ENCODE data around the gene ABLIM3. TPM values are rescaled to one million over a fixed set of nuclear protein-coding genes. Genes with fewer than 3 reads are reported as not detected.

ABLIM3 gene
- total RNA-seq, 4 donors from 2014 or later: 10.5 to 30.4 (median 22.3) TPM

DNA sequence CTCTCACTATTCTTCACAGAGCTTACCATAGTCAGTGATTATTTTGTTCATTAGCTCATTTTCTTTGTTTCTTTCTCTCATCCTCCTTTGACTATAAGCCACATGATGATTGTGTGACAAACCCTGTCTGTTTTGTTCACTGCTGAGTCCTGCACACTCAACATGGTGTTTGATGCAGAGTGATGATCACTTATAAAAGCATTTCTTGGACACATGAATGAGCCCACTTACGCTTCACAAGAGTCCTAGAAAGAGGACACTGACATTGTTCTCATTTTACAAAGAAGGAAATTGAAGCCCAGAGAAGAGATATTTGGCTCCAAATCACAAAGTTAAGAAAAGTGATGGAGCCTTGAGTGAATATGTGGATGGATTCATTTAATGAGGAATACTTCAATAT lies 13.4 kb downstream of the ABLIM3 start:
- Histone ChIP-seq H3K4me1 (peaks cover 5 to 26% of the 10 kb centered on the region in 2 donors), H3K27ac (no peak overlapping the region), H3K27me3 (no peaks in the 10 kb centered on the region), H3K36me3 (no peaks in the 10 kb centered on the region), H3K9me3 (no peaks in the 10 kb centered on the region), H3K4me3 (replicated peaks in 1 of 3) (no peak overlapping the region)
- TF ChIP-seq, protein P1, sequence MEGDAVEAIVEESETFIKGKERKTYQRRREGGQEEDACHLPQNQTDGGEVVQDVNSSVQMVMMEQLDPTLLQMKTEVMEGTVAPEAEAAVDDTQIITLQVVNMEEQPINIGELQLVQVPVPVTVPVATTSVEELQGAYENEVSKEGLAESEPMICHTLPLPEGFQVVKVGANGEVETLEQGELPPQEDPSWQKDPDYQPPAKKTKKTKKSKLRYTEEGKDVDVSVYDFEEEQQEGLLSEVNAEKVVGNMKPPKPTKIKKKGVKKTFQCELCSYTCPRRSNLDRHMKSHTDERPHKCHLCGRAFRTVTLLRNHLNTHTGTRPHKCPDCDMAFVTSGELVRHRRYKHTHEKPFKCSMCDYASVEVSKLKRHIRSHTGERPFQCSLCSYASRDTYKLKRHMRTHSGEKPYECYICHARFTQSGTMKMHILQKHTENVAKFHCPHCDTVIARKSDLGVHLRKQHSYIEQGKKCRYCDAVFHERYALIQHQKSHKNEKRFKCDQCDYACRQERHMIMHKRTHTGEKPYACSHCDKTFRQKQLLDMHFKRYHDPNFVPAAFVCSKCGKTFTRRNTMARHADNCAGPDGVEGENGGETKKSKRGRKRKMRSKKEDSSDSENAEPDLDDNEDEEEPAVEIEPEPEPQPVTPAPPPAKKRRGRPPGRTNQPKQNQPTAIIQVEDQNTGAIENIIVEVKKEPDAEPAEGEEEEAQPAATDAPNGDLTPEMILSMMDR (IDR thresholded peaks at IDR 0.05): no peak
- TF ChIP-seq POLR2A (IDR thresholded peaks at IDR 0.05): no peak
- no peak for DNase-seq
- 93 to 100% methylated on average over 1 of the region's 1 CpG for WGBS, 2 donors
- intact Hi-C loops (cut with DNase I): no loop called here

DNA sequence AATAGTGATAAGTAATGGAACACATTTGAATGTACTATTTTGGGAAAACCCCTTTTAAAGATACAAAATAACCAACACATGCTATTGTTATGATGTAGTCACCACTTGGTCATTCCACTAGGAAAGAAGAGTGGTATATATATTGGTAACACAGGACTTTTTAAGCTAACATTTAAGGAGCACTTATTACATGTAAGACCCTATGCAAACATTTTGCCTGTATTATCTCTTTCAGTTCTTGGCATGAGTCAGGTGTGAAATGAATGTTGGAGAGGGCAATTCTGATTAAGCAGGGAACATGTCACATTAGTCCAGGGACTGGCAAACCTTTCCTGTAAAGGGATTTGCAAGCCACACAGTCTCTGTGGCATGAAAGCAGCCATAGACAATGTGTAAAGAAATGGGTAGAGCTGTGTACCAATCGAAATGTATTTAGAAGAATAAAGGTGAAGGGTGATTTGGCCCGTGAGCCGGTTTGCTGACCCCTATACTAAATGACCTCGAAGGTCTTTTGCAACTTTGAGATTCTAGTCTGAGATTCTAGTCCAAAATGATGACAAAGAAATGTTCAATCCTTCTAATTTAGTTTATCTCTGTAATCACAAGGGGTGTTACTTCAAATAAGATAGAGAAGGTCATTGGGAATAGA lies 15.3 kb downstream of the ABLIM3 start:
- Histone ChIP-seq H3K4me3 (replicated peaks in 1 of 3) (no peak overlapping the region), H3K36me3 (no peaks in the 10 kb centered on the region), H3K4me1 (peaks cover 5 to 25% of the 10 kb centered on the region in 2 donors), H3K27ac (no peak overlapping the region), H3K27me3 (no peaks in the 10 kb centered on the region), H3K9me3 (no peaks in the 10 kb centered on the region)
- no peak for DNase-seq
- TF ChIP-seq, protein P1 (IDR thresholded peaks at IDR 0.05): no peak
- TF ChIP-seq POLR2A (IDR thresholded peaks at IDR 0.05): no peak
- 91 to 93% methylated on average over 4 of the region's 4 CpGs for WGBS, 2 donors
- intact Hi-C loops (cut with DNase I): no loop called here

DNA sequence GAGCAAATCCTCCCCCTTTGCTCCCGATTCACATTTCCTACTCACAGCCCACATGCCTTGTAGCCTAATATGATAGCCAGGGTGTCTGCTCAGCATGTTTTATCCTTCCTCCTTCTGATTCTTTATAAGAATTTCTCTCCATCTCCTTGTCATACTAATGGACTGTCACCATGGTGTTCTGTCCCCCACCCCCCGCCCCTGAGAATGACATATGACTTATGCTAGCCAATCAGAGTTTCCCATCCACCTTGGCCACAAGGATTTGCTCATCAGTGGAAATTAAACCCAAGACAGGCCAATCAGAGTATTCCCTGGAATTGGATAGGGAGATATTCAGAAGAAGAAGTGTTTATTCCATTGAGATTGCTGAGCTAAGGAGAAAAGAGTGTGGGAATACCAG lies 16.0 kb downstream of the ABLIM3 start:
- 77 to 78% methylated on average over 2 of the region's 2 CpGs for WGBS, 2 donors
- Histone ChIP-seq H3K36me3 (no peaks in the 10 kb centered on the region), H3K4me3 (replicated peaks in 1 of 3) (no peak overlapping the region), H3K4me1 (peaks cover 5 to 25% of the 10 kb centered on the region in 2 donors), H3K27me3 (no peaks in the 10 kb centered on the region), H3K27ac (no peak overlapping the region), H3K9me3 (no peaks in the 10 kb centered on the region)
- DNase-seq: no peak
- no peak for TF ChIP-seq POLR2A (IDR thresholded peaks at IDR 0.05)
- TF ChIP-seq, protein P1 (IDR thresholded peaks at IDR 0.05): no peak
- intact Hi-C loops (cut with DNase I): no loop called here

DNA sequence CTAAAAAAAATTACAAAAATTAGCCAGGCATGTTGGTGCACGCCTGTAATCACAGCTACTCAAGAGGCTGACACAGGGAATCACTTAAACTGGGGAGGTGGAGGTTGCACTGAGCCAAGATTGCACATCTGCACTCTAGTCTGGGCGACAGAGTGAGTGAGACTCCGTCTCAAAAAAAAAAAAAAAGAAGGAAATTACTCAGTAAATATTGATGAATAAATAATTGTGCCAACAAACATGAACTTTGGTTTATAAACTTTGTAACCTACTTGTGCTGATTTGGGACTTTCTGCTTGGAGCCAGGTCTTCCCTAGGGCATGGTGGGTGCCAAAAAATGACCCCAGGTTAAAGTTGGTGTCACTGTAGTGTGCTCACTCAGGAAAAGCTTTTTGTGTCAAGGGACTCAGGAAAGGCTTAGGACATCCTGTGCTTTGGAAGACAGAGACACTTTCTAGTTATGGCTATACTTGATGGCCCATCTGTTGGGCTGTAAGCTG lies 19.0 kb downstream of the ABLIM3 start:
- H3K4me3 ChIP-seq (replicated peaks in 1 of 3): no peak overlapping the region
- no peak for TF ChIP-seq POLR2A (IDR thresholded peaks at IDR 0.05)
- TF ChIP-seq, protein P1 (IDR thresholded peaks at IDR 0.05): no peak
- no peaks in the 10 kb centered on the region for H3K36me3 ChIP-seq
- DNase-seq: no peak
- 51 to 58% methylated on average over 3 of the region's 3 CpGs for WGBS, 2 donors
- peaks cover 0 to 3% of the 10 kb centered on the region in 2 donors for H3K4me1 ChIP-seq
- no peak overlapping the region for H3K27ac ChIP-seq
- H3K27me3 ChIP-seq: no peaks in the 10 kb centered on the region
- intact Hi-C loops (cut with DNase I): no loop called here
- H3K9me3 ChIP-seq: no peaks in the 10 kb centered on the region

DNA sequence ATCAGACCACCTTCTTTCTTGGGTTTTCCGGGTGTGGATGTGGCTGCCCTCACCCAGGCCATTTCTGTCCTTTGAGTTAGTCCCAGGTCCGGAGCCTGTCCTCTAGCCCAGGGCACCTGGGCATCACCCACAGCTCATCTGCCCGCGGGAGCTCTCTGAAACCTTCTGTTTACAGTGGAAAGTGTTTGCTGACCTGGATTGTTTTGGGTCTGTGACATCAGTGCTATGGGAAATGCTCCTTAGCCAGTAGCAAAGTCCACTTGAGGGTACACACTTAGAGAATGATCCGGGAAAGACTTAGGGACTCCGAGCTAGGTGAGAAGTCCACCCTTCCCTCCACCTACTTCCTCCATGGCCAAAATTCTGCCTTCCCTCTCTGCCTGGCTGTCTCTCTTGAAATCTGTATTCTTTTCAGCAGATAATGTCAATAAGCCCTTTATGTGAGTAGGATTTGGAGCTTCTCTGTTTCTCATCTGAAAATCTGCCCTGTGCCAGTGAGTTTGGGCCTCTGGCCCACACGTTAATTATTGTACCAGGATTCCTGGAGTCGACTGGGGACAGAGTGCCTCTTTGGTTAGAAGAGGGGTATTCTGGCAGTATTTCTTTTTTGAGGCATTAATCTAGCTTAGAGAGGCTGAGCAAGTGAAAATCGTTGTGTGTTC lies 19.9 kb downstream of the ABLIM3 start:
- Histone ChIP-seq H3K36me3 (no peaks in the 10 kb centered on the region), H3K9me3 (no peaks in the 10 kb centered on the region), H3K27me3 (no peaks in the 10 kb centered on the region), H3K4me3 (replicated peaks in 1 of 3) (no peak overlapping the region), H3K4me1 (peaks cover 0 to 3% of the 10 kb centered on the region in 2 donors), H3K27ac (no peak overlapping the region)
- intact Hi-C loops (cut with DNase I): no loop called here
- TF ChIP-seq, protein P1 (IDR thresholded peaks at IDR 0.05): no peak
- no peak for TF ChIP-seq POLR2A (IDR thresholded peaks at IDR 0.05)
- no peak for DNase-seq
- 70% methylated on average over 9 of the region's 9 CpGs for WGBS, 2 donors

All from thyroid gland (tissue), 4 donors.